Gastrocnemius medialis (tissue), 4 donors: ENCODE results near the gene USP5. TPM values are rescaled to one million over a fixed set of nuclear protein-coding genes. Genes with fewer than 3 reads are reported as not detected.
A peak's percentile ranks its signal among the peaks of the same experiment; 100 is the strongest.

Experiments used
- ATAC-seq, 2 donors: fragments of 150-250 bp; one replicate each; pipeline ENCODE4 v1.9.1; 2016
- DNase-seq, 2 donors: peaks; one replicate each; pipeline ENCODE4 v3.0.0-alpha.2; 2019
- H3K27ac ChIP-seq, 4 donors: fragments of 200-600 bp; sonication (generic); 1 replicate in 1 of 4; 2 replicates in 3 of 4; pipeline ENCODE4 v1.5.1; 2016 to 2018; ENCODE audit warnings: mild to moderate bottlenecking in 2 of 4, moderate library complexity in 1 of 4
- H3K27me3 ChIP-seq, 3 donors: fragments of 200-600 bp; sonication (generic) in 2 of 3; 1 replicate in 1 of 3; 2 replicates in 2 of 3; pipeline versions ENCODE4 v1.5.1 to v1.6.0; 2016 to 2019; ENCODE audit warnings: mild to moderate bottlenecking in 1 of 3, moderate library complexity in 1 of 3
- H3K36me3 ChIP-seq, 2 donors: fragments of 200-600 bp; sonication (generic) in 1 of 2; one replicate each; pipeline ENCODE4 v1.5.1; 2017 to 2018
- H3K4me1 ChIP-seq, 2 donors: fragments of 200-600 bp; sonication (generic) in 1 of 2; one replicate each; pipeline ENCODE4 v1.5.1; 2016 to 2017; ENCODE audit warnings: mild to moderate bottlenecking in 2 of 2
- H3K4me3 ChIP-seq, 4 donors: fragments of 200-600 bp; sonication (generic) in 3 of 4; 1 replicate in 1 of 4; 2 replicates in 3 of 4; pipeline ENCODE4 v1.5.1; 2016 to 2019; ENCODE audit warnings: mild to moderate bottlenecking in 2 of 4
- H3K9me3 ChIP-seq, 3 donors: fragments of 200-600 bp; sonication (generic) in 2 of 3; 1 replicate in 1 of 3; 2 replicates in 2 of 3; pipeline ENCODE4 v1.5.1; 2016 to 2019
- CTCF ChIP-seq, 5 experiments: fragments of 450-650 bp in 3 of 5; fragments of 200-600 bp in 2 of 5; sonication (generic) in 2 of 5; IDR thresholded peaks in 4 of 5; conservative IDR thresholded peaks in 1 of 5; 1 replicate in 4 of 5; 2 replicates in 1 of 5; pipeline ENCODE4 v1.5.1; 2016 to 2019; ENCODE audit warnings: antibody characterized with exemption in 5 of 5, mild to moderate bottlenecking in 3 of 5, moderate library complexity in 3 of 5
- POLR2A ChIP-seq, 2 donors: fragments of 450-650 bp; IDR thresholded peaks; one replicate each; pipeline ENCODE4 v1.6.1; 2017; ENCODE audit warnings: antibody characterized with exemption in 2 of 2, mild to moderate bottlenecking in 2 of 2, moderate library complexity in 2 of 2
- in situ Hi-C, 4 donors: fragments of 200-750 bp; cut with MboI; loops; one replicate each; pipeline versions ENCODE4 v1.15.0 to v1.8.0; 2017; ENCODE audit warnings: low sequenced_read_pairs in 4 of 4
- intact Hi-C: fragments of 100-400 bp; cut with DNase I; formaldehyde crosslinking; loops from one replicate; pipeline ENCODE4 v1.15.1; 2023; ENCODE audit warnings: low total_unique reads
- total RNA-seq, 4 donors: library from RNA; depleted of rRNA; stranded (reverse); fragments of >200 nt; gene quantifications; one replicate each; pipeline versions ENCODE4 v1.1.0 to v1.2.3, GENCODE V29; 2016

Gene USP5
- total RNA-seq, 4 donors from 2014 or later = 66.4 to 120 (median 74.1) TPM

GRCh38 chr12:6818645-6819044, 33.3 kb upstream of the USP5 start:
- H3K4me1 ChIP-seq = no peaks in the 10 kb centered on the region
- TF ChIP-seq POLR2A (IDR thresholded peaks at IDR 0.05) (no peak), CTCF (IDR thresholded peaks at IDR 0.05 in 4 of 5, conservative IDR thresholded peaks at IDR 0.05 in 1 of 5) (no peak)
- H3K36me3 ChIP-seq = no peaks in the 10 kb centered on the region
- no peak overlapping the region for H3K4me3 ChIP-seq
- intact Hi-C loops = no loop called here
- no peak overlapping the region for H3K27ac ChIP-seq
- in situ Hi-C loops = no loop called here
- peaks cover 13 to 22% (median 15%) of the 10 kb centered on the region in 3 donors for H3K27me3 ChIP-seq
- H3K9me3 ChIP-seq = no peaks in the 10 kb centered on the region
- no peak for DNase-seq
- ATAC-seq = no peak

GRCh38 chr12:6819106-6820030, 32.6 kb upstream of the USP5 start:
- TF ChIP-seq POLR2A (IDR thresholded peaks at IDR 0.05) (no peak), CTCF (IDR thresholded peaks at IDR 0.05 in 4 of 5, conservative IDR thresholded peaks at IDR 0.05 in 1 of 5) (no peak)
- H3K9me3 ChIP-seq = no peaks in the 10 kb centered on the region
- no peaks in the 10 kb centered on the region for H3K36me3 ChIP-seq
- no peak overlapping the region for H3K27ac ChIP-seq
- H3K4me1 ChIP-seq = no peaks in the 10 kb centered on the region
- DNase-seq = no peak
- in situ Hi-C loops (no loop called here), intact Hi-C loops (no loop called here)
- H3K4me3 ChIP-seq = no peak overlapping the region
- ATAC-seq = no peak
- H3K27me3 ChIP-seq = peaks cover 13 to 29% (median 18%) of the 10 kb centered on the region in 3 donors

DNA sequence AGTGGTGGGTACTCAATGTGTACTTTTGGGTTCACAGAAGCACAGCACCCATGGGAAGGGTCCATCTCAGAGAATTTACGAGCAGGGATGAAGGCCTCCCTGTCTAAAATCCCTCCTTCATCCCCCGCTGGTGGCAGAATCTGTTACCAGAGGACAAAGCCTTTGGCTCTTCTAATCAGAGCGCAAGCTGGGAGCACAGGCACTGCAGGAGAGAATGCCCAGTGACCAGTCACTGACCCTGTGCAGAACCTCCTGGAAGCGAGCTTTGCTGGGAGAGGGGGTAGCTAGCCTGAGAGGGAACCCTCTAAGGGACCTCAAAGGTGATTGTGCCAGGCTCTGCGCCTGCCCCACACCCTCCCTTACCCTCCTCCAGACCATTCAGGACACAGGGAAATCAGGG, 31.8 kb upstream of the USP5 start:
- no peak for TF ChIP-seq CTCF (IDR thresholded peaks at IDR 0.05 in 4 of 5, conservative IDR thresholded peaks at IDR 0.05 in 1 of 5)
- no peak for TF ChIP-seq POLR2A (IDR thresholded peaks at IDR 0.05)
- DNase-seq = no peak
- no peaks in the 10 kb centered on the region for H3K4me1 ChIP-seq
- peaks cover 17 to 34% (median 23%) of the 10 kb centered on the region in 3 donors for H3K27me3 ChIP-seq
- no peak overlapping the region for H3K27ac ChIP-seq
- no peaks in the 10 kb centered on the region for H3K36me3 ChIP-seq
- no peaks in the 10 kb centered on the region for H3K9me3 ChIP-seq
- ATAC-seq = no peak
- H3K4me3 ChIP-seq = no peak overlapping the region
- in situ Hi-C loops (no loop called here), intact Hi-C loops (no loop called here)

GRCh38 chr12:6821591-6822425, 30.1 kb upstream of the USP5 start, which contains the start of gene GPR162:
GPR162 (plus strand) TSS chr12:6821821; CDS start chr12:6823899, 2,078 bp downstream.
- in situ Hi-C loops = no loop called here
- no peak for DNase-seq
- no peaks in the 10 kb centered on the region for H3K9me3 ChIP-seq

More at GRCh38 chr12:6821591-6822425, 30.1 kb upstream of the USP5 start, which contains the start of gene GPR162:
- ATAC-seq = peak; percentile 19 to 47
- peak within 1 kb of the TSS in 3 of 4 donors; percentile 46 to 61 (median 48) for H3K27ac ChIP-seq
- no peaks in the 10 kb centered on the region for H3K36me3 ChIP-seq
- H3K4me1 ChIP-seq = no peaks in the 10 kb centered on the region
- TF ChIP-seq POLR2A (IDR thresholded peaks at IDR 0.05) (no peak), CTCF (IDR thresholded peaks at IDR 0.05 in 4 of 5, conservative IDR thresholded peaks at IDR 0.05 in 1 of 5) (no peak)
- H3K27me3 ChIP-seq = peaks cover 17 to 50% (median 35%) of the 10 kb centered on the region in 3 donors
- intact Hi-C loops = no loop called here
- H3K4me3 ChIP-seq = peak within 1 kb of the TSS; percentile 34 to 50 (median 46)
